ENCODE data around the gene ABCD2.
"Not testable (repeated sequence)": the region's sequence is repeated elsewhere in the genome, so short reads cannot be mapped to it uniquely, and the experiment has no call there.

ABCD2 gene

GRCh38 chr12:39619660-39620433 lies at the start of gene ABCD2:
Gene ABCD2, minus strand, starts transcription at chr12:39619803. Its CDS starts 188 bp downstream, at chr12:39619615.
- DNase-seq (ENCODE audit: low spot score): peak; percentile 51

- no peak for DNase-seq (ENCODE audit: low spot score)
These were observed 40.5 kb upstream of the ABCD2 start for GRCh38 chr12:39660101-39660500.

- no peak for DNase-seq (ENCODE audit: low spot score)
These were observed 27.8 kb upstream of the ABCD2 start for GRCh38 chr12:39647383-39647782.

GRCh38 chr12:39646963-39647362 lies 27.4 kb upstream of the ABCD2 start:
- DNase-seq (ENCODE audit: low spot score): no peak

- no peak for DNase-seq (ENCODE audit: low spot score)
These were observed 23.4 kb upstream of the ABCD2 start for GRCh38 chr12:39643052-39643451.

- DNase-seq (ENCODE audit: low spot score): no peak
These were observed 19.2 kb upstream of the ABCD2 start for GRCh38 chr12:39638840-39639239.

- no peak for DNase-seq (ENCODE audit: low spot score)
These were observed 18.6 kb upstream of the ABCD2 start for GRCh38 chr12:39638178-39638577.

- no peak for DNase-seq (ENCODE audit: low spot score)
These were observed 13.1 kb upstream of the ABCD2 start for GRCh38 chr12:39632670-39633069.

GRCh38 chr12:39628836-39629235 lies 9.2 kb upstream of the ABCD2 start:
- DNase-seq (ENCODE audit: low spot score): no peak

GRCh38 chr12:39627914-39628313 lies 8.3 kb upstream of the ABCD2 start:
- DNase-seq (ENCODE audit: low spot score): no peak

GRCh38 chr12:39626033-39626814 lies 6.6 kb upstream of the ABCD2 start:
- no peak for DNase-seq (ENCODE audit: low spot score)

GRCh38 chr12:39623919-39624318 lies 4.3 kb upstream of the ABCD2 start:
- no peak for DNase-seq (ENCODE audit: low spot score)

- DNase-seq (ENCODE audit: low spot score): not testable (repeated sequence)
These were observed 3.6 kb upstream of the ABCD2 start for GRCh38 chr12:39623160-39623559.

GRCh38 chr12:39622306-39622705 lies 2.7 kb upstream of the ABCD2 start:
- no peak for DNase-seq (ENCODE audit: low spot score)

- DNase-seq (ENCODE audit: low spot score): no peak
These were observed 2.1 kb upstream of the ABCD2 start for GRCh38 chr12:39621670-39622069.

- no peak for DNase-seq (ENCODE audit: low spot score)
These were observed 1.4 kb upstream of the ABCD2 start for GRCh38 chr12:39620659-39621658.

GRCh38 chr12:39619316-39619659 lies 315 bp downstream of the ABCD2 start:
- no peak for DNase-seq (ENCODE audit: low spot score)

GRCh38 chr12:39618701-39619100 lies 902 bp downstream of the ABCD2 start:
- no peak for DNase-seq (ENCODE audit: low spot score)

- DNase-seq (ENCODE audit: low spot score): no peak
These were observed 1.7 kb downstream of the ABCD2 start for GRCh38 chr12:39617887-39618286.

- no peak for DNase-seq (ENCODE audit: low spot score)
These were observed 2.9 kb downstream of the ABCD2 start for GRCh38 chr12:39616666-39617065.

- DNase-seq (ENCODE audit: low spot score): no peak
These were observed 3.4 kb downstream of the ABCD2 start for GRCh38 chr12:39616251-39616650.

GRCh38 chr12:39613525-39613924 lies 6.1 kb downstream of the ABCD2 start:
- DNase-seq (ENCODE audit: low spot score): no peak
